ENCODE data around the gene C1QTNF1.

The C1QTNF1 gene

GRCh38 chr17:78979780-78980623 lies 44.0 kb upstream of the C1QTNF1 start, which contains the start of gene LGALS3BP:
Gene LGALS3BP (minus strand): TSS chr17:78979923. CDS start chr17:78977191, 2,732 bp downstream.
- ATAC-seq, result peak; percentile 96
- peak; percentile 75; the same call in 1 of the 2 replicates for TF ChIP-seq TSHZ2 (CRISPR knock-in tag; IDR thresholded peaks at IDR 0.05)
- no peak for TF ChIP-seq PATZ1 (CRISPR knock-in tag; IDR thresholded peaks at IDR 0.05; ENCODE audit: borderline replicate concordance)
- TF ChIP-seq BACH2 (CRISPR knock-in tag; IDR thresholded peaks at IDR 0.05; ENCODE audit: borderline replicate concordance), result no peak
- 0 out of 2 replicates have a peak, but pooled peaks have one; percentile 9 for TF ChIP-seq ZNF565 (CRISPR knock-in tag; conservative IDR thresholded peaks at IDR 0.05; ENCODE audit: low read depth)
- peak; percentile 21; the same call in 1 of the 2 replicates for TF ChIP-seq ISL1 (CRISPR knock-in tag; IDR thresholded peaks at IDR 0.05)
- peak; percentile 69; the same call in 1 of the 2 replicates for TF ChIP-seq SNAI2 (CRISPR knock-in tag; IDR thresholded peaks at IDR 0.05)
- TF ChIP-seq ARNTL (CRISPR knock-in tag; IDR thresholded peaks at IDR 0.05; ENCODE audit: borderline replicate concordance, low read depth), result no peak
- peak; percentile 59; the same call in 1 of the 2 replicates for TF ChIP-seq TCF4 (CRISPR knock-in tag; IDR thresholded peaks at IDR 0.05; ENCODE audit: borderline replicate concordance)

GRCh38 chr17:78980624-78980972 lies 43.4 kb upstream of the C1QTNF1 start:
- TF ChIP-seq CSRNP3 (CRISPR knock-in tag; IDR thresholded peaks at IDR 0.05), result no peak
- no peak for ATAC-seq

- no peak for ATAC-seq
Observed at GRCh38 chr17:78981010-78981888, 42.7 kb upstream of the C1QTNF1 start.

More at GRCh38 chr17:78981010-78981888, 42.7 kb upstream of the C1QTNF1 start:
- TF ChIP-seq PPARA (CRISPR knock-in tag; IDR thresholded peaks at IDR 0.05; ENCODE audit: borderline replicate concordance), result no peak
- TF ChIP-seq TSHZ2 (CRISPR knock-in tag; IDR thresholded peaks at IDR 0.05), result no peak
- no peak for TF ChIP-seq GLIS3 (CRISPR knock-in tag; IDR thresholded peaks at IDR 0.05)
- no peak for TF ChIP-seq CSDC2 (CRISPR knock-in tag; IDR thresholded peaks at IDR 0.05)
- no peak for TF ChIP-seq ESRRG (CRISPR knock-in tag; IDR thresholded peaks at IDR 0.05)
- no peak for TF ChIP-seq CREB5 (CRISPR knock-in tag; IDR thresholded peaks at IDR 0.05; ENCODE audit: low read depth)
- TF ChIP-seq POU6F1 (CRISPR knock-in tag; IDR thresholded peaks at IDR 0.05; ENCODE audit: borderline replicate concordance, low read depth), result no peak
- no peak for TF ChIP-seq ZNF565 (CRISPR knock-in tag; conservative IDR thresholded peaks at IDR 0.05; ENCODE audit: low read depth)
- no peak for TF ChIP-seq TCF4 (CRISPR knock-in tag; IDR thresholded peaks at IDR 0.05; ENCODE audit: borderline replicate concordance)
- no peak for TF ChIP-seq RARB (CRISPR knock-in tag; IDR thresholded peaks at IDR 0.05)
- TF ChIP-seq ARNTL (CRISPR knock-in tag; IDR thresholded peaks at IDR 0.05; ENCODE audit: borderline replicate concordance, low read depth), result no peak
- no peak for TF ChIP-seq ZFP3 (CRISPR knock-in tag; IDR thresholded peaks at IDR 0.05)
- TF ChIP-seq ZFP30 (CRISPR knock-in tag; IDR thresholded peaks at IDR 0.05), result no peak
- TF ChIP-seq OSR1 (CRISPR knock-in tag; IDR thresholded peaks at IDR 0.05), result no peak
- TF ChIP-seq ISL1 (CRISPR knock-in tag; IDR thresholded peaks at IDR 0.05), result no peak

Measured in SK-N-SH treated with all-trans-retinoic acid at 6 μM for 48 hours (cell line).